Prostate gland (tissue), 2 donors: ENCODE measurements around the gene FGF12. TPM values are rescaled to one million over a fixed set of nuclear protein-coding genes. Genes with fewer than 3 reads are reported as not detected.

Experiments
- DNase-seq: peaks from one replicate; pipeline ENCODE4 v3.0.0-alpha.2; 2019; ENCODE audit warnings: low spot score
- H3K27ac ChIP-seq, 2 donors: fragments of 200-600 bp; sonication (generic); 2 replicates each; pipeline ENCODE4 v1.5.1; 2017 to 2019
- H3K27me3 ChIP-seq: fragments of 200-600 bp; sonication (generic); replicated peaks from 2 replicates; pipeline ENCODE4 v1.5.1; 2019; ENCODE audit not compliant: insufficient read depth
- H3K36me3 ChIP-seq, 2 donors: fragments of 200-600 bp; sonication (generic); 1 replicate in 1 of 2; 2 replicates in 1 of 2; pipeline versions ENCODE4 v1.5.1 to v1.8.1; 2017 to 2019
- H3K4me1 ChIP-seq: fragments of 200-600 bp; sonication (generic); replicated peaks from 2 replicates; pipeline ENCODE4 v1.5.1; 2019
- H3K4me3 ChIP-seq, 2 donors: fragments of 200-600 bp; sonication (generic); 2 replicates each; pipeline ENCODE4 v1.5.1; 2017 to 2019
- H3K9me3 ChIP-seq: fragments of 200-600 bp; sonication (generic); 2 replicates; pipeline ENCODE4 v1.5.1; 2017
- POLR2A ChIP-seq: fragments of 450-650 bp; IDR thresholded peaks from one replicate; pipeline ENCODE4 v1.6.1; 2016; ENCODE audit warnings: antibody characterized with exemption, mild to moderate bottlenecking
- POLR2AphosphoS5 ChIP-seq: sonication (generic); formaldehyde crosslinking; IDR thresholded peaks from one replicate; pipeline ENCODE4 v1.6.1; 2017; ENCODE audit warnings: antibody characterized with exemption
- WGBS: methylation state at CpG from one replicate; pipeline ENCODE4 v1.1.5; 2018; 5-methylcytosine and 5-hydroxymethylcytosine counted together
- intact Hi-C: fragments of 100-400 bp; cut with DNase I; formaldehyde crosslinking; loops from one replicate; pipeline ENCODE4 v1.14.2; 2022
- total RNA-seq, 2 donors: library from RNA; depleted of rRNA; stranded (reverse); fragments of >200 nt; gene quantifications; one replicate each; pipeline ENCODE4 v1.1.0, GENCODE V29; 2016
- TF ChIP-seq, protein P1 (sequence below), 4 experiments: fragments of 200-600 bp in 2 of 4; fragments of 450-650 bp in 2 of 4; sonication (generic) in 2 of 4; IDR thresholded peaks; 1 replicate in 3 of 4; 2 replicates in 1 of 4; pipeline ENCODE4 v1.5.1; 2016 to 2019; ENCODE audit warnings: antibody characterized with exemption in 4 of 4, mild to moderate bottlenecking in 2 of 4, moderate library complexity in 2 of 4

The FGF12 gene
- total RNA-seq, 2 donors from 2014 or later = 2.4 to 5.7 TPM

DNA sequence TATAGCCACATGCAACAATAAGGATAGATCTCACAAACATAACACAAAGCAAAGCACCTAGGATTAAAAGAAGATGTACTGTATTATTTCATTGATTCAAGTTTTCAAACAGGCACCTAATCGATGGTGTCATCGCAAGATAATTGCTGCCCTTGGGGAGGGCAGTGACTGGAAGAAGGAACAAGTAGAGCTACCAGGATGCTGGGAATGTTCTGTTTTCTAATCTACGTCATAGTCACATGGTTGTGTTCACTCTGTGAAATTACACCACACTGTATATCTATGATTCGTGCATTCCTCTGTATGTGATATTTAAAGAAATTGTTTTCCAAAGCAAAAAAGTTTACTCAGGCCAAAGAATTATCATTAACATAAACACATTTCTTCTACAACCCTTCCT lies 236.6 kb downstream of the FGF12 start:
- Histone ChIP-seq H3K9me3 (no peaks in the 10 kb centered on the region), H3K27ac (no peak overlapping the region), H3K36me3 (no peaks in the 10 kb centered on the region), H3K4me1 (no peaks in the 10 kb centered on the region), H3K4me3 (no peak overlapping the region), H3K27me3 (no peaks in the 10 kb centered on the region)
- intact Hi-C loops = no loop called here
- whole genome bisulfite sequencing = 93% methylated on average over 4 of the region's 4 CpGs
- DNase-seq = no peak
- TF ChIP-seq POLR2AphosphoS5 (no peak), POLR2A (no peak)
- TF ChIP-seq, protein P1, sequence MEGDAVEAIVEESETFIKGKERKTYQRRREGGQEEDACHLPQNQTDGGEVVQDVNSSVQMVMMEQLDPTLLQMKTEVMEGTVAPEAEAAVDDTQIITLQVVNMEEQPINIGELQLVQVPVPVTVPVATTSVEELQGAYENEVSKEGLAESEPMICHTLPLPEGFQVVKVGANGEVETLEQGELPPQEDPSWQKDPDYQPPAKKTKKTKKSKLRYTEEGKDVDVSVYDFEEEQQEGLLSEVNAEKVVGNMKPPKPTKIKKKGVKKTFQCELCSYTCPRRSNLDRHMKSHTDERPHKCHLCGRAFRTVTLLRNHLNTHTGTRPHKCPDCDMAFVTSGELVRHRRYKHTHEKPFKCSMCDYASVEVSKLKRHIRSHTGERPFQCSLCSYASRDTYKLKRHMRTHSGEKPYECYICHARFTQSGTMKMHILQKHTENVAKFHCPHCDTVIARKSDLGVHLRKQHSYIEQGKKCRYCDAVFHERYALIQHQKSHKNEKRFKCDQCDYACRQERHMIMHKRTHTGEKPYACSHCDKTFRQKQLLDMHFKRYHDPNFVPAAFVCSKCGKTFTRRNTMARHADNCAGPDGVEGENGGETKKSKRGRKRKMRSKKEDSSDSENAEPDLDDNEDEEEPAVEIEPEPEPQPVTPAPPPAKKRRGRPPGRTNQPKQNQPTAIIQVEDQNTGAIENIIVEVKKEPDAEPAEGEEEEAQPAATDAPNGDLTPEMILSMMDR (IDR thresholded peaks at IDR 0.05) = no peak

DNA sequence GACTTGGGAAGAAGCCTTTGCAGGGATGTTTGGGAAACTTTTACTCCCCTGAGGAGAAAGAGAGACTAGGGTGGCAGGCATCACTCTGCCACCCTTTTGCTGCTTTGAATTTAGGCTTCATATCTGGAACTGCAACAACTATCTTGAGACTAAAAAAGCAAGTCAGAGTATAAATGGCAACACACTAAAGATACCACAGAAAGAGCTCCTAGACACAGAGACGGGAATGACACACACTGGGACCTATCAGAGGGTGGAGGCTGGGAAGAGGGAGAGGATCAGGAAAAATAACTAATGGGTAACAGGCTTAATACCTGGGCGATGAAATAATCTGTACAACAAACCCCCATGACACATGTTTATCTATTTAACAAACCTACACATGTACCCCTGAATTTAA lies 237.8 kb downstream of the FGF12 start:
- no peak overlapping the region for H3K27ac ChIP-seq
- intact Hi-C loops = no loop called here
- H3K9me3 ChIP-seq = no peaks in the 10 kb centered on the region
- TF ChIP-seq POLR2A = no peak
- TF ChIP-seq, protein P1 (IDR thresholded peaks at IDR 0.05) = no peak
- no peak overlapping the region for H3K4me3 ChIP-seq
- no peaks in the 10 kb centered on the region for H3K36me3 ChIP-seq
- no peaks in the 10 kb centered on the region for H3K4me1 ChIP-seq
- 91% methylated on average over 2 of the region's 2 CpGs for WGBS
- no peaks in the 10 kb centered on the region for H3K27me3 ChIP-seq
- no peak for DNase-seq

DNA sequence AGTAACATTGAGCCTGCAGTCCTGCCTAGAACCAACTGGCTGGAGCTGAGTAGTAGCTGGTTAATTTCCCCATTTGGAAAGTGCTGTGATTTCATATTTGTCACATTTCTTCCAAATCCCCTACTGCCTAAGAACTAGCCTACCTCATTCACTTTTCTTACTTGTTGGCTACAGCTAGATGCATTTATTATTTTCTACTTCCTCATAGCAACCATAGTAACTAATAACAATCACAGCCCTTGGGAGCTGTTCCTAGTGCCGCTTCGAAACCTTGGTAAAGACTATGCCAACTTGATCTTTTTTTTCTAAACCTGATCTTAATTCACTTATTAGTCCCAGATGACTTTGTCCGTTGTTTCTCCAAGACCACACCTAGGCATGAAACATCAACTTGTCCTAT lies 240.3 kb downstream of the FGF12 start:
- intact Hi-C loops = no loop called here
- no peaks in the 10 kb centered on the region for H3K9me3 ChIP-seq
- TF ChIP-seq POLR2A = no peak
- no peak for TF ChIP-seq POLR2AphosphoS5
- TF ChIP-seq, protein P1 (IDR thresholded peaks at IDR 0.05) = no peak
- H3K4me3 ChIP-seq = no peak overlapping the region
- H3K27me3 ChIP-seq = no peaks in the 10 kb centered on the region
- 50% methylated on average over 3 of the region's 3 CpGs for WGBS
- H3K27ac ChIP-seq = no peak overlapping the region
- DNase-seq = no peak
- no peaks in the 10 kb centered on the region for H3K4me1 ChIP-seq
- no peaks in the 10 kb centered on the region for H3K36me3 ChIP-seq

DNA sequence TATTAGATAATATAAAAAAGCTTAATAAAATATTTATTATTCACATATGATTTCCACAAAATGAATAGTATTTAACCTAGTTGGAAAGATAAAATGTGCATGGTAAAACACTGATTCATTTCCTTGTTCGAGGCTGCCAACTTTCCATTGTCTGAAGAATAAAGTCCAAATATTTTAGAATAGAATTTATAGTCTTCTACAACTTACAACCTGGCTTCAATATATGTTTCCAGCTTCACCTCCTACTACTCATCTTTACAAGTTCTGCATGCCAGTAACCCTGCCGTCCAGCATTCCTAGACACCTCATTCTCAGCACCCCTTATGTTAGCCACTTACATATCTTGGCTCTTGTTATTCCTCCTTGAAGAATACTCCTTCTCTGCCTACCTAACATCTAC lies 244.5 kb downstream of the FGF12 start:
- Histone ChIP-seq H3K27ac (no peak overlapping the region), H3K9me3 (no peaks in the 10 kb centered on the region), H3K4me1 (no peaks in the 10 kb centered on the region), H3K4me3 (no peak overlapping the region), H3K36me3 (no peaks in the 10 kb centered on the region), H3K27me3 (no peaks in the 10 kb centered on the region)
- intact Hi-C loops = no loop called here
- WGBS = 12% methylated on average over 2 of the region's 2 CpGs
- TF ChIP-seq POLR2A (no peak), POLR2AphosphoS5 (no peak)
- TF ChIP-seq, protein P1 (IDR thresholded peaks at IDR 0.05) = no peak
- DNase-seq = peak; percentile 5

DNA sequence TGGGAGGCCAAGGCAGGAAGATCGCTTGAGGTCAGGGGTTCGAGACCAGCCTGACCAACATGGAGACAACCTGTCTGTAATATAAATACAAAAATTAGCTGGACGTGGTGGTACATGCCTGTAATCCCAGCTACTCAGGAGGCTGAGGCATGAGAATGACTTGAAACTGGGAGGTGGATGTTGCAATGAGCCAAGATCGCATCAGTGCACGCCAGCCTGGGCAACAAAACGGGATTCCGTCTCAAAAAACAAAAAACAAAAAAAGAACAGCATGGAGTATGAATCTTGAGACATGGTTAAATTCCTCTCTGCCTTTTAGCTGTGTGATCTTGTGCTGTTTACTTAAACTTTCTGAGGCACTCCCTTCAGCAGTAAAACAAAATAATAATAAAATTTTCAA lies 244.9 kb downstream of the FGF12 start:
- 44% methylated on average over 7 of the region's 7 CpGs for WGBS
- intact Hi-C loops = no loop called here

More for the DNA sequence above, 244.9 kb downstream of the FGF12 start:
- no peaks in the 10 kb centered on the region for H3K9me3 ChIP-seq
- no peak for TF ChIP-seq POLR2AphosphoS5
- TF ChIP-seq, protein P1 (IDR thresholded peaks at IDR 0.05) = no peak
- TF ChIP-seq POLR2A = no peak
- H3K36me3 ChIP-seq = no peaks in the 10 kb centered on the region
- H3K4me1 ChIP-seq = no peaks in the 10 kb centered on the region
- H3K27me3 ChIP-seq = no peaks in the 10 kb centered on the region
- no peak overlapping the region for H3K4me3 ChIP-seq
- no peak for DNase-seq
- no peak overlapping the region for H3K27ac ChIP-seq
